Calu3 (cell line): ENCODE data around the gene DYRK2. TPM values are rescaled to one million over a fixed set of nuclear protein-coding genes. Genes with fewer than 3 reads are reported as not detected.

ENCODE experiments used
- BruUV-seq: library from RNA; stranded (reverse); fragments of 400-500 nt; replicated peaks from 2 replicates; lab custom pipeline; 2021; lab: Mats Ljungman, UMichigan
- CTCF ChIA-PET: fragments of 300-600 bp; sonication (Branson Sonifier 250); formaldehyde crosslinking; loops from one replicate; lab custom pipeline; 2022; ENCODE audit warnings: antibody characterized with exemption; lab: Charles Lee
- DNase-seq: peaks from one replicate; pipeline ENCODE4 v3.0.0; 2022
- H3K27ac Mint-ChIP-seq: one replicate; pipeline ENCODE4 v1.8.0; 2022; ENCODE audit warnings: mixed read lengths; ENCODE audit not compliant: unreplicated experiment
- H3K27me3 Mint-ChIP-seq: one replicate; pipeline ENCODE4 v1.8.0; 2022; ENCODE audit warnings: mixed read lengths; ENCODE audit not compliant: unreplicated experiment
- H3K36me3 Mint-ChIP-seq: one replicate; pipeline ENCODE4 v1.8.0; 2022; ENCODE audit warnings: mild to moderate bottlenecking, moderate library complexity, mixed read lengths; ENCODE audit not compliant: insufficient read depth, unreplicated experiment
- H3K4me1 Mint-ChIP-seq: one replicate; pipeline ENCODE4 v1.8.0; 2022; ENCODE audit warnings: mild to moderate bottlenecking, low read depth, mixed read lengths; ENCODE audit not compliant: unreplicated experiment
- H3K4me3 Mint-ChIP-seq: one replicate; pipeline ENCODE4 v1.8.0; 2022; ENCODE audit warnings: mild to moderate bottlenecking, low read depth, moderate library complexity, mixed read lengths; ENCODE audit not compliant: unreplicated experiment
- H3K9me3 Mint-ChIP-seq: one replicate; pipeline ENCODE4 v1.8.0; 2022; ENCODE audit warnings: low read depth, mixed read lengths; ENCODE audit not compliant: unreplicated experiment
- intact Hi-C: fragments of 100-400 bp; cut with micrococcal nuclease; formaldehyde crosslinking; loops from one replicate; pipeline ENCODE4 v1.10.0; 2022; ENCODE audit not compliant: unreplicated experiment
- total RNA-seq: library from RNA; stranded (reverse); gene quantifications from 2 replicates; pipeline ENCODE4 v1.2.3, GENCODE V29; 2022
- TF ChIP-seq, protein P1 (sequence below): fragments of 200-600 bp; IDR thresholded peaks from one replicate; pipeline ENCODE4 v1.8.0; 2022; ENCODE audit warnings: antibody characterized with exemption; ENCODE audit not compliant: unreplicated experiment

DYRK2 gene
- total RNA-seq, 1 experiment from 2014 or later: 62.3 TPM

DNA sequence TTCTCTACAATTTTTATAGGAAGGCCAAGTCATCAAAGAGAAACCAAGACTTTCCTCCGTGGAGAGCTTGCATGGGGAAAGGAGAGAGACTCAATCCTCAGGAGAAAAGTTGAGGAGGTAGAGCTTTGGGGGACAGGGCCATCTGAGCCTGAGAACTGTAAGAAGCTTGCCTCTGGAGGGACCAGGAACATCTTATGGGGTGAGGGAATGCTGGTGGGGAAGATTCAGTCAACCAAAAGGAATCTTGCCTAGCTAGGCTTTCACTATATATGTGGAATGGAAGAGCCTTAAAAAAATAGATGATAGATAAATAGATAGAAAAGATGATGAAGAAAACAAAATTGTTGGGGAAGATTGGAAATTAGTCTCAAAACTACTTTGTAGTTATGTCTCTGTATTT is 63.5 kb downstream of the DYRK2 start:
- TF ChIP-seq, protein P1, sequence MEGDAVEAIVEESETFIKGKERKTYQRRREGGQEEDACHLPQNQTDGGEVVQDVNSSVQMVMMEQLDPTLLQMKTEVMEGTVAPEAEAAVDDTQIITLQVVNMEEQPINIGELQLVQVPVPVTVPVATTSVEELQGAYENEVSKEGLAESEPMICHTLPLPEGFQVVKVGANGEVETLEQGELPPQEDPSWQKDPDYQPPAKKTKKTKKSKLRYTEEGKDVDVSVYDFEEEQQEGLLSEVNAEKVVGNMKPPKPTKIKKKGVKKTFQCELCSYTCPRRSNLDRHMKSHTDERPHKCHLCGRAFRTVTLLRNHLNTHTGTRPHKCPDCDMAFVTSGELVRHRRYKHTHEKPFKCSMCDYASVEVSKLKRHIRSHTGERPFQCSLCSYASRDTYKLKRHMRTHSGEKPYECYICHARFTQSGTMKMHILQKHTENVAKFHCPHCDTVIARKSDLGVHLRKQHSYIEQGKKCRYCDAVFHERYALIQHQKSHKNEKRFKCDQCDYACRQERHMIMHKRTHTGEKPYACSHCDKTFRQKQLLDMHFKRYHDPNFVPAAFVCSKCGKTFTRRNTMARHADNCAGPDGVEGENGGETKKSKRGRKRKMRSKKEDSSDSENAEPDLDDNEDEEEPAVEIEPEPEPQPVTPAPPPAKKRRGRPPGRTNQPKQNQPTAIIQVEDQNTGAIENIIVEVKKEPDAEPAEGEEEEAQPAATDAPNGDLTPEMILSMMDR: no peak
- Mint-ChIP-seq H3K4me1 (peaks cover 25% of the 10 kb centered on the region), H3K27ac (no peak overlapping the region), H3K27me3 (no peaks in the 10 kb centered on the region), H3K4me3 (no peak overlapping the region), H3K9me3 (no peaks in the 10 kb centered on the region), H3K36me3 (no peaks in the 10 kb centered on the region)
- DNase-seq: no peak
- BruUV-seq: no TSS peak
- CTCF ChIA-PET: interaction anchor here (0.6 kb wide), 1 partner anchor 588 kb away, joined by 5 read pairs; no protein-coding TSS in a partner anchor
- intact Hi-C loops: no loop called here

- CTCF ChIA-PET: interaction anchor here (1.0 kb wide), 1 partner anchor 359 kb away, joined by 3 read pairs; no protein-coding TSS in a partner anchor
- Mint-ChIP-seq H3K36me3 (no peaks in the 10 kb centered on the region), H3K9me3 (no peaks in the 10 kb centered on the region), H3K27me3 (no peaks in the 10 kb centered on the region), H3K4me3 (no peak overlapping the region), H3K27ac (peak overlapping the region; percentile 34), H3K4me1 (peaks cover 23% of the 10 kb centered on the region)
- BruUV-seq: no TSS peak
- TF ChIP-seq, protein P1: no peak
- intact Hi-C loops: no loop called here
- no peak for DNase-seq
Measured at GRCh38 chr12:67714648-67715047, 66.1 kb downstream of the DYRK2 start.
